Brain pericyte (primary cell): ENCODE results near the gene ZNF124.

ENCODE experiments used
- DNase-seq: peaks from one replicate; pipeline ENCODE4 v3.0.0-alpha.2; 2012; ENCODE audit warnings: low read depth, low spot score

The ZNF124 gene

GRCh38 chr1:247113094-247113497 is 58.7 kb downstream of the ZNF124 start:
- DNase-seq: no peak

- no peak for DNase-seq
These were observed 59.4 kb downstream of the ZNF124 start for GRCh38 chr1:247112479-247112781.

DNA sequence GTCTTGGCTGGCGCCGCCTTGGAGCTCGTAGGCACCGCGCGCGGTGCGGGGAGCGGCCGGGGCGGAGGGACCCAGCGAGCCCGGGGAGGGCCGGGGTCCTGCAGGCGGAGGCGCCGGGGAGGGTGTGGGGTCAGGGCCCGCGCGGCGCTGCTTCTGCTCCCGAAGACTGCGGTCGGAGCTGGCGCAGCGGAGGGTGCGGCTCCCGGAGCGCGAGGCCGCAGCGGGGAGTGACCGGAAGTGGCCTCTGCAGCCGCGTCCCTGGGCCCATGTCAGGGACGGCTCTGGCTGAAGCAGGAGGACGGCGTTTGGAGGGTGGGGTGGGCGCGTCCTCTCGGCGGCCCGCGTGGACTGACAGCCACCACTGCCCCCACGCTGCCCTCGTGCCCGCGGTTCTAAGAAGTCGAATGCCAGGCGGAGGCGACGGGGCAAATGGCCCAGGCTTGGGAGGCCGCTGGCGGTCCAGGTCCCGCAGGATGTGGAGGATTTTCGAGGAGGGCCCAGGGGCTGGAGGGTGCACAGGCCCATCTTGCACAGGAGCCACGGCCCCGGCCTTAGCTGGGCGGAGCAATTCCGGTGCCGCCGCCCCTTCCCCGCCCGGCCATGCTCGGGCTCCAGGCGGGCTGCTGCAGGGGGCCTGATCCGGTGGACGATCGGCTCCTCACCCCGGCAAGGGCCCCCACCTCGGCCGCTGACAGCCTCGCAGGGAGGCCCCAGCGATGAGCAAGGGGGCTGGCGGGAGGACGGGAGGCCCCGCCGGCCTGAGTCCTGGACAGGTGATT is 59.9 kb downstream of the ZNF124 start:
- DNase-seq: no peak

DNA sequence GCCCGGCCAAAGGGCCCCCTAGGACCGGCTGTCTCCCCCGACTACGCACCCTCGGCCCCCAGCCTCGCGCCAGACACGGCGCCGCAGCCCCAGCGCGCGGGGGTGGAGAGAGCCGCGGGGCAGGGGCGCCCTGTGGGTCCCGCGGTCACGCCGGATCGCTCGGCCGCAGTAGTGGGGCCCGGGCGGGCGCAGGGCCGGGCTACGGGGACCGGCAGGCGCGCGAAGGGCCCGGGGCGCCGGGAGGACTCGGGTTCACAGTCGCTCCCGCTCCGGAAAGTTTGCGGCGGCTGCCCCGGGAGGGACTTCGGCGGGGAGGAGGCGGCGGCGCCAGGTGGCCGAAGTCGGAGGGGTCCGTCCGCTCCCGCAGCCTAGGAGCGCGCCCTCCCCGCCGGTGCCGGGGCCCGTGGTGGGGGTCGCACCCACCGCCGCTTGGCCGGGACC is 60.5 kb downstream of the ZNF124 start:
- DNase-seq: no peak

DNA sequence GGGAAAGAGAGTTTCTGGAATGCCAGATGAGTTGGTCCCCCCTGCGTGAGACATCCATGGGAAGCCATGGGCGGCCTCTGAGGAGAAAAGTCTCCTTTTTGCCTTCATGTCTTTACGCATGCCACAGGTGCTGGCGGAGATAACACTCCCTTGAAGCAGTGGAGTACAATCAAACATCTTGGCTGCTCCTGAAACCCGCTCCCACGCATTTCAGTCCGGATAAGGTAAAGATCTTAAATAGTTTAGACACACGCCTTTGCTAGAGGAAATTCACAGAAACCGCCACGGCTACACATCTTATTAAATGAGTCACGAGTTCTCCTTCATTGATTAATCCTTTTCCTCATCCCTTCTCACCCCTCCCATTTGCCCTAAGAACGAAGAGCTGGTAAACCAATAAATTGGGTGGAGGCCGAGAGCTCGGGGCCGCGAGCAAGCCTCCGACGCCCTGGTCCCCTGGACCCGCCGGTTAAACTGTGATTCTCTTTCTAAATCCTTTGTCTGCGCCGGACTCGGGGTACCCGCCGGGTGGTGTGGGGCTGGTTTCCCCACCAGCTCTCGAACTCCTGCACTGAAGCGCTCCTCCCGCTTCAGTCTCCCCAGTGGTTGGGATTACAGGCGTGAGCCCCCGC is 61.1 kb downstream of the ZNF124 start:
- DNase-seq: no peak

- DNase-seq: no peak
These were observed 64.1 kb downstream of the ZNF124 start for GRCh38 chr1:247107694-247108093.

GRCh38 chr1:247105966-247106365 is 65.9 kb downstream of the ZNF124 start:
- DNase-seq: no peak
